Endothelial cell of umbilical vein (primary cell): ENCODE measurements around the gene L1CAM. TPM values are rescaled to one million over a fixed set of nuclear protein-coding genes. Genes with fewer than 3 reads are reported as not detected.

Experiments
- BruUV-seq: library from RNA; stranded (reverse); fragments of 400-500 nt; replicated peaks from 2 replicates; lab custom pipeline; 2021; lab: Mats Ljungman, UMichigan
- CTCF ChIA-PET: fragments of 300-600, 350-600 bp; sonication (Branson Sonifier 250); formaldehyde crosslinking; loops from one replicate; lab custom pipeline; 2021; ENCODE audit warnings: antibody characterized with exemption, inconsistent platforms; lab: Charles Lee
- POLR2A ChIA-PET: fragments of 300-600, 350-600 bp; sonication (Branson Sonifier 250); formaldehyde crosslinking; loops from one replicate; lab custom pipeline; 2021; ENCODE audit warnings: antibody characterized with exemption, inconsistent platforms; lab: Charles Lee
- DNase-seq: peaks from one replicate; pipeline ENCODE4 v3.0.0-alpha.2; 2011; ENCODE audit warnings: low read depth, low spot score
- FAIRE-seq: peaks from 2 replicates; lab custom pipeline; 2011; peaks lifted over from hg19 to GRCh38; lab: Jason Lieb, UNC
- H2AFZ ChIP-seq: 2 replicates; pipeline ENCODE4 v1.6.0; 2012; ENCODE audit warnings: low read depth, low read length, control low read depth, inconsistent platforms
- H3K27ac ChIP-seq: 2 replicates; pipeline ENCODE4 v1.5.1; 2011; ENCODE audit warnings: low read depth, mild to moderate bottlenecking, control low read depth, low read length, moderate library complexity; ENCODE audit not compliant: insufficient read depth
- H3K27me3 ChIP-seq, 2 experiments: 2 replicates each; pipeline versions ENCODE4 v1.6.0 to v1.6.1; 2011; ENCODE audit warnings: low read length in 2 of 2, mixed read lengths in 1 of 2; ENCODE audit not compliant: control insufficient read depth in 2 of 2, insufficient read depth in 2 of 2
- H3K36me3 ChIP-seq, 2 experiments: 2 replicates in 1 of 2; 3 replicates in 1 of 2; pipeline ENCODE4 v1.5.1; 2011; ENCODE audit warnings: low read length in 2 of 2, mild to moderate bottlenecking in 1 of 2, moderate library complexity in 1 of 2; ENCODE audit not compliant: control insufficient read depth in 2 of 2, insufficient read depth in 2 of 2; ENCODE audit errors: extremely low read depth in 1 of 2
- H3K4me1 ChIP-seq: 3 replicates; pipeline ENCODE4 v1.5.1; 2011; ENCODE audit warnings: mild to moderate bottlenecking, low read length; ENCODE audit not compliant: control insufficient read depth, insufficient read depth; ENCODE audit errors: extremely low read depth
- H3K4me2 ChIP-seq: 2 replicates; pipeline ENCODE4 v1.6.1; 2011; ENCODE audit warnings: low read length, control low read depth, mixed read lengths; ENCODE audit not compliant: insufficient read depth
- H3K4me3 ChIP-seq, 3 experiments: fragments of 200-600 bp in 1 of 3; sonication (generic), shearing (Covaris generic) in 1 of 3; replicated peaks in 1 of 3; 2 replicates each; pipeline ENCODE4 v1.5.1; 2011 to 2016; ENCODE audit warnings: control low read depth in 3 of 3, low read length in 3 of 3, mild to moderate bottlenecking in 2 of 3, inconsistent platforms in 1 of 3, low read depth in 1 of 3, moderate library complexity in 1 of 3; ENCODE audit not compliant: insufficient read depth in 1 of 3
- H3K79me2 ChIP-seq: 2 replicates; pipeline ENCODE4 v1.6.0; 2012; ENCODE audit warnings: low read length, inconsistent platforms; ENCODE audit not compliant: control insufficient read depth, insufficient read depth
- H3K9ac ChIP-seq: replicated peaks from 2 replicates; pipeline ENCODE3; 2011; ENCODE audit warnings: low read length, control low read depth; ENCODE audit not compliant: insufficient read depth; ENCODE audit errors: extremely low read depth
- H3K9me1 ChIP-seq: replicated peaks from 3 replicates; pipeline ENCODE4 v1.6.0; 2011; ENCODE audit warnings: mild to moderate bottlenecking, low read length; ENCODE audit not compliant: control insufficient read depth, insufficient read depth; ENCODE audit errors: extremely low read depth
- H3K9me3 ChIP-seq: replicated peaks from 2 replicates; pipeline ENCODE4 v1.5.1; 2012; ENCODE audit warnings: low read length, inconsistent platforms; ENCODE audit not compliant: control insufficient read depth, insufficient read depth
- H4K20me1 ChIP-seq: replicated peaks from 2 replicates; pipeline ENCODE3; 2011; ENCODE audit warnings: mild to moderate bottlenecking, low read length; ENCODE audit not compliant: control insufficient read depth, insufficient read depth; ENCODE audit errors: extremely low read depth
- CTCF ChIP-seq, 2 donors: IDR thresholded peaks; 1 replicate in 1 of 2; 2 replicates in 1 of 2; pipeline ENCODE4 v1.5.1; 2011; ENCODE audit warnings: low read length in 2 of 2, mild to moderate bottlenecking in 2 of 2, moderate library complexity in 2 of 2, control low read depth in 1 of 2, inconsistent platforms in 1 of 2, low read depth in 1 of 2; ENCODE audit not compliant: insufficient read depth in 1 of 2; ENCODE audit errors: extremely low read depth in 1 of 2
- EZH2 ChIP-seq: IDR thresholded peaks from 2 replicates; pipeline ENCODE4 v1.6.1; 2012; ENCODE audit warnings: borderline replicate concordance, low read depth, mild to moderate bottlenecking, moderate library complexity, low read length, inconsistent platforms; ENCODE audit not compliant: severe bottlenecking
- FOS ChIP-seq: IDR thresholded peaks from 2 replicates; pipeline ENCODE4 v1.6.1; 2011; ENCODE audit warnings: mild to moderate bottlenecking, low read length, moderate library complexity, borderline replicate concordance; ENCODE audit not compliant: insufficient read depth
- GATA2 ChIP-seq: IDR thresholded peaks from 2 replicates; pipeline ENCODE4 v1.7.0; 2011; ENCODE audit warnings: low read depth, mild to moderate bottlenecking, moderate library complexity, mixed read lengths, low read length; ENCODE audit not compliant: insufficient read length, insufficient read depth
- JUN ChIP-seq: IDR thresholded peaks from 2 replicates; pipeline ENCODE4 v1.6.1; 2011; ENCODE audit warnings: borderline replicate concordance, low read depth; ENCODE audit not compliant: insufficient read length, insufficient read depth
- MAX ChIP-seq: IDR thresholded peaks from 2 replicates; pipeline ENCODE4 v1.6.1; 2011; ENCODE audit not compliant: insufficient read depth, insufficient read length
- MYC ChIP-seq: IDR thresholded peaks from one replicate; pipeline ENCODE4 v1.6.1; 2011; ENCODE audit warnings: mild to moderate bottlenecking, low read depth, low read length
- POLR2A ChIP-seq: IDR thresholded peaks from 2 replicates; pipeline ENCODE4 v1.6.1; 2012; ENCODE audit warnings: low read depth, mild to moderate bottlenecking, control low read depth, low read length
- POLR2AphosphoS5 ChIP-seq: IDR thresholded peaks from 2 replicates; pipeline ENCODE4 v1.6.1; 2012; ENCODE audit warnings: low read depth, mild to moderate bottlenecking, control low read depth, low read length, moderate library complexity; ENCODE audit not compliant: insufficient read depth
- dilution Hi-C: fragments of 300-500 bp; cut with MboI; formaldehyde crosslinking; loops from one replicate; pipeline ENCODE4 v1.15.0; 2019; ENCODE audit warnings: low sequenced_read_pairs; ENCODE audit not compliant: extremely low pct_ligation_motif_present
- intact Hi-C: fragments of 100-400 bp; cut with micrococcal nuclease; formaldehyde crosslinking; loops from one replicate; pipeline ENCODE4 v1.10.0; 2022
- polyA plus RNA-seq, 4 experiments: library from polyadenylated mRNA; depleted of rRNA in 3 of 4; stranded (reverse) in 3 of 4; unstranded in 1 of 4; fragments of >200 nt; gene quantifications; 2 replicates each; pipeline versions ENCODE4 v1.2.1 to v1.2.3, GENCODE V29; 2011 to 2012; ENCODE audit warnings: missing spikeins in 1 of 4
- total RNA-seq: library from RNA; stranded (reverse); gene quantifications from 2 replicates; pipeline ENCODE4 v1.2.3, GENCODE V29; 2021

Gene L1CAM
- total and polyA plus RNA-seq, 2 donors (not counting 3 experiments of a cell fraction or from before 2014, with no cell fraction given) = 0.01 TPM; not detected in 1

GRCh38 chrX:153869473-153870287, 16.3 kb downstream of the L1CAM start:
- intact Hi-C loops = loop anchor here (10.0 kb wide), 1 partner anchor 75 kb away; the partner anchor contains the start of genes IDH3G and SSR4
- H3K4me1 ChIP-seq = no peaks in the 10 kb centered on the region
- H3K9me3 ChIP-seq = no peaks in the 10 kb centered on the region
- TF ChIP-seq FOS = no peak
- TF ChIP-seq POLR2A = no peak
- TF ChIP-seq MYC = no peak
- TF ChIP-seq MAX = no peak
- no peak for TF ChIP-seq GATA2
- TF ChIP-seq POLR2AphosphoS5 = no peak
- no peak for TF ChIP-seq JUN
- TF ChIP-seq CTCF (IDR thresholded peaks at IDR 0.05; ENCODE audit: extremely low read depth in 1 of 2, insufficient read depth in 1 of 2, low read depth in 1 of 2, low read length in 2 of 2) = no peak
- TF ChIP-seq EZH2 = no peak
- no peaks in the 10 kb centered on the region for H3K9me1 ChIP-seq
- no peaks in the 10 kb centered on the region for H3K79me2 ChIP-seq
- no peak for FAIRE-seq
- H3K4me2 ChIP-seq = no peak overlapping the region
- no TSS peak for BruUV-seq
- ChIA-PET POLR2A (no interaction called here), CTCF (no interaction called here)
- H3K27ac ChIP-seq = no peak overlapping the region
- H2AFZ ChIP-seq = no peak overlapping the region
- no peaks in the 10 kb centered on the region for H4K20me1 ChIP-seq
- H3K36me3 ChIP-seq = no peaks in the 10 kb centered on the region
- H3K27me3 ChIP-seq = no peaks in the 10 kb centered on the region
- no peak for DNase-seq
- dilution Hi-C loops = no loop called here
- no peak overlapping the region for H3K4me3 ChIP-seq
- no peak overlapping the region for H3K9ac ChIP-seq
